GM18498 (cell line): ENCODE data around the gene SMIM13.

Experiments
- ATAC-seq: cut with Tn5 transposase; IDR thresholded peaks from one replicate; pipeline ENCODE4 v1.9.1; 2021; ENCODE audit warnings: mild to moderate bottlenecking, moderate library complexity; ENCODE audit not compliant: unreplicated experiment

SMIM13 gene

GRCh38 chr6:11183761-11184362, 90.2 kb downstream of the SMIM13 start:
- ATAC-seq: no peak

- no peak for ATAC-seq
These were observed 91.7 kb downstream of the SMIM13 start for GRCh38 chr6:11185204-11185842.

GRCh38 chr6:11187301-11187700, 93.7 kb downstream of the SMIM13 start:
- no peak for ATAC-seq
